NCI-H1417 treated with DMSO at 0.1 percent for 48 hours (cell line): ENCODE data around the gene P2RY11.

Experiments
- DNase-seq: peaks from one replicate; lab custom pipeline; 2025; lab: John Stamatoyannopoulos, UW

Gene P2RY11

DNA sequence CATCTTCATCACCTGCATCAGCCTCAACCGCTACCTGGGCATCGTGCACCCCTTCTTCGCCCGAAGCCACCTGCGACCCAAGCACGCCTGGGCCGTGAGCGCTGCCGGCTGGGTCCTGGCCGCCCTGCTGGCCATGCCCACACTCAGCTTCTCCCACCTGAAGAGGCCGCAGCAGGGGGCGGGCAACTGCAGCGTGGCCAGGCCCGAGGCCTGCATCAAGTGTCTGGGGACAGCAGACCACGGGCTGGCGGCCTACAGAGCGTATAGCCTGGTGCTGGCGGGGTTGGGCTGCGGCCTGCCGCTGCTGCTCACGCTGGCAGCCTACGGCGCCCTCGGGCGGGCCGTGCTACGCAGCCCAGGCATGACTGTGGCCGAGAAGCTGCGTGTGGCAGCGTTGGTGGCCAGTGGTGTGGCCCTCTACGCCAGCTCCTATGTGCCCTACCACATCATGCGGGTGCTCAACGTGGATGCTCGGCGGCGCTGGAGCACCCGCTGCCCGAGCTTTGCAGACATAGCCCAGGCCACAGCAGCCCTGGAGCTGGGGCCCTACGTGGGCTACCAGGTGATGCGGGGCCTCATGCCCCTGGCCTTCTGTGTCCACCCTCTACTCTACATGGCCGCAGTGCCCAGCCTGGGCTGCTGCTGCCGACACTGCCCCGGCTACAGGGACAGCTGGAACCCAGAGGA, 2.6 kb downstream of the P2RY11 start:
- DNase-seq: no peak

DNA sequence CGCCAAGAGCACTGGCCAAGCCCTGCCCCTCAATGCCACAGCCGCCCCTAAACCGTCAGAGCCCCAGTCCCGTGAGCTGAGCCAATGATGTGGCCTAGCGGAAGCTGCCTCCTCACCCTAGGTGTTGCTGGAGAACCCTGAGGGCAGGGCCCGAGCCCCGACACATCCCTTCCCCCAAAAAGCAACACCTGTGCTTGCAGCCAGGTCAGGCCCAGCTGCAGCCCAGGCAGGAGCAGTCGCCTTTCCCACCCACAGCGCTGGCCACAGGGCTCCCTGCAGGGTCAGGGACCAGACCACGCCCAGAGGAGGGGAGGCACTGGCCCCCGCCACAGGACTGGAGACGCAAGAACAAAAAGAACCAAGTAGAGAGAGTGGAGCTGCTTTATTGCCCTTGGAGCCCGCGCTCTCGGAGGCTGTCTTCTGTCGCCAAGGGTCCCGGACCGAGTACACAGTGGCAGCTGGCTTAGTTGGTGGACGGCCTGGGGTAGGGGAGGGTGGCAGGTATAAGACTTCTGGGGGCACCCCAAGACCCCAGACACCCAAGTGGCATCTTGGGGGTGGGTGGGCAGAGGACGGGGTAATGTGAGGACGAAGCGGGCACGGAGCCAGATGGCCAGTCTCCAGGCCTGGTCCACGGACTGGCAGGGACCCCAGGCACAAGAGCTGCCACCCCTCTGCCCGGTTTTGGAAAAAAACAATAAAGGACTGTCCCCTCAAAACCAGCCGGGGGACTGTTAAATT, 3.3 kb downstream of the P2RY11 start:
- DNase-seq: no peak

GRCh38 chr19:10115392-10116084, 4.0 kb downstream of the P2RY11 start:
- no peak for DNase-seq

GRCh38 chr19:10116085-10116865, 4.8 kb downstream of the P2RY11 start:
- DNase-seq: no peak

DNA sequence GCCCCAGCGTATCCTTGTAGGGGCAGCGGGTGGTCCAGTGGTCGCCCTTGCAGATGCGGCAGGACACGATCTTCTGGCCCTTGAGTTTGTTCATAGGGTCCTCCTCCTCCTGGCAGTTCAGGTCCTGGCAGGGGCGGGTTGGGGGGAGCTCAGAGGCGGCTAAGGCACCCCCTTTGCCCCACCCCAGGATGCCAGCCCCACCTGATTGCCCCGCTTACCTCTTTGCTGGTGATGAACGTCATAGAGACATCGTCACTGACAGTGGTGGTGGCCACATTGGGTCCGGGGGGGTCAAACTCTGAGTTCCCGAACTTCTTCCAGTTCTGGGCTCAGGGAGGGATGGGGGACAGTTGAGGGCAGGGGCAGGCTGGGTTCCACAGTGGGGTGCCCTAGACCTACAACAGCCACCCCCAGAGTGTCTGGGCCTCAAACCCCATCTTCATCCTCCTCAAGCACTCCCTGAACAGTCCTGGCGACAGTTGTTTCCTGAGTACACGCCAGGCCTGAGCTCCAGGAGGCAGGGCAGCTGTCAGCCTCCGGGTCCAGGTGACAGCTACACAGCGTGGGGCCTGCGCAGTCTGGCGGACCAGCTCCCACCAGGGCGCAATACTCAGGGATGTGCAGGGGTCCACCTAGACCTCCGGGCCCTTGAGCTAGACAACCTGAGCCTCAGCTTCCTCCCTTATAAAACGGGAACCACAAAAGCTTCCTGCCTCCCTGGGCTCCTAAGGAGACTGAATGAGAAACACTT, 5.5 kb downstream of the P2RY11 start:
- no peak for DNase-seq

GRCh38 chr19:10118960-10119359, 7.5 kb downstream of the P2RY11 start:
- no peak for DNase-seq

- no peak for DNase-seq
Measured at GRCh38 chr19:10120538-10121189, 9.2 kb downstream of the P2RY11 start.

DNA sequence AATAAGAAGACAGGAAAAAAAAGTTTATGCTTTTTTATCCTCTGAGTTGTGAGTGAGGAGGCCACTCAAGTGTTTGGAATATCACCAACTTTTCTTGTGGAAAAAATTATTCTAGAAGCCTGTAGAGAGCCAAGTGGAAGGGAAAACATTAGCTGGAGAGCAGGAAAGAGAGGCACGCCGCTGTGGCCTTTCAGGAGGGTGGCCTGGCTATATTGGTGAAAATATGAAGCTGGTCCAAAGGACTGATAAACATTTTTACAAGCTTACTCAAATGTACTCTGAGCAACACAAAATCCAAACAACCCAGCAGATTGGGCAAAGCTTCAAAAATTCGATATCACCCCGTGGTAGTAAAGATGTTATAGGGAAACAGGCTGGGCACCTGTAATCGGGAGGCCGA, 10.6 kb downstream of the P2RY11 start:
- no peak for DNase-seq

DNA sequence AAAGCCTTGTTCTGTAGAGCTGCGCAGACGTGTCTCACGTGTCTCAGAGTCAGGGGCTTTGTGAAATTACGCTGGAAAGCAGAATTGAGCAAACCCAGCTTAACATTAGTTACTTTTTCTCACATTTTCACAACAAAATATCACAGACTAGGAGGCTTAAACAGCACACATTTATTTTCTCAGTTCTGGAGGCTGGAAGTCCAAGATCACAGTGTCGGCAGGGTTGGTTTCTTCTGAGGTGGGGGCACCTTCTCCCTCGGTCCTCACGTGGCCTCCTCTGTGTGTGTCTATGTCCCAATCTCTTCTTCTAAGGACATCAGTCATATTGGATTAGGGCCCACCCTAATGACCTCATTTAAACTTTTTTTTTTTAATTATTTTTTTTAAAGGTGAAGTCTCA, 12.9 kb downstream of the P2RY11 start:
- no peak for DNase-seq

- no peak for DNase-seq
Measured at GRCh38 chr19:10126213-10126639, 14.7 kb downstream of the P2RY11 start.

GRCh38 chr19:10132905-10133304, 21.4 kb downstream of the P2RY11 start:
- DNase-seq: no peak

- no peak for DNase-seq
Measured at GRCh38 chr19:10133596-10133995, 22.1 kb downstream of the P2RY11 start.

DNA sequence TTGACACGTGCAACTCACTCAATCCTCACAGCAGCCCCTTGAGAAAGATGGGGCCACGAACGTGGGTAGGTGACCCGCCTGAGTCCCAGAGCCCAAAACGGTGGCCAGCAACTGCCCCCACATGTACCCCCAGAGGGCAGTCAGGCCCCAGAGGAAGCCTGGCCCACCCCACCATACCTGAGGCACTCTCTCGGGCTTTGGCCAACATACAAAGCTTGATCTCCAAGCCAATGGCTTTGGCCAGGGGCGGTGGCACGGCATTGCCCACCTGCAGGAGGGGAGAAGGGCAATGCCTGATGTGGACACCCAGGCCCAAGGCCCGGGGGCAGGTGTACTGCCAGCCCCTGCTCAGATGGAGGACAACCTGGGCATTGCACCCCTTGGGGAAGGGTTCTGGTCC, 22.5 kb downstream of the P2RY11 start:
- no peak for DNase-seq

DNA sequence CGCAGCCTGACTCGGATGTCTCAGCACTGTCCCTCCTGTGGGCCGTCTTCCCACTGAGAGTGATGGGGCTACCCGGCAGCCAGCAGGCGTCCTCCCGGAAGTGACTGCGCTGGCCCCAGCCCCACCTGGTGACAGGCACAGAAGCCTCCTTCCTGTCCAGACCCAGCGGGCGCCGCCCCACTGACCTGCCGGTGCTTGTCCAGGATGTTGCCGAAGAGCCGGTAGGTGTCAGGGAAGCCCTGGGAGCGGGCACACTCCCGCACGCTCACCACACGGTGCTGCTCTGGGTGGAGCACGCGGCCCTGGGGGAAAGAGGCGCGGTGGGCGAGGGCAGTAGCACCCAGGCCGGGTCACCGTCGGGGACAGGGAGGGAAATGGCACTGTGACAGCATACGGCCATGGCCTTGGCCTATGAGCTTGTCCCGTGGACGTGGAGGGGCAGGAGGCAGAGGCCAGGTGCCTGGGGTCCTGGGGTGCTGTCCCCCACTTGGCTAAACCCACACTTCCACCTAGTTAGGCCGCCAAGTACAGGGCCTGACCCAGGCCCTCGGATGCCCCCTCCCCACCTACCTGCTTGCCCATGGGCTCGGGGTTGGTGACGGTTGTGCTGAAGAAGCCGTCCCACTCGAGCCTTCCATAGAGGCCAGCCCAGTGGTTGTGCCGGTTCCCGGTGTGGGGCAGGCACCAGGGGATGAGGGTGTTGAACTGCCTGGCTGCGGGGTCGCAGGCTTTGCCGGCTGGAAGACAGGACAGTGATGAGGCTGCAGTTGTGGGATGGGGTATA, 24.2 kb downstream of the P2RY11 start:
- DNase-seq: no peak

DNA sequence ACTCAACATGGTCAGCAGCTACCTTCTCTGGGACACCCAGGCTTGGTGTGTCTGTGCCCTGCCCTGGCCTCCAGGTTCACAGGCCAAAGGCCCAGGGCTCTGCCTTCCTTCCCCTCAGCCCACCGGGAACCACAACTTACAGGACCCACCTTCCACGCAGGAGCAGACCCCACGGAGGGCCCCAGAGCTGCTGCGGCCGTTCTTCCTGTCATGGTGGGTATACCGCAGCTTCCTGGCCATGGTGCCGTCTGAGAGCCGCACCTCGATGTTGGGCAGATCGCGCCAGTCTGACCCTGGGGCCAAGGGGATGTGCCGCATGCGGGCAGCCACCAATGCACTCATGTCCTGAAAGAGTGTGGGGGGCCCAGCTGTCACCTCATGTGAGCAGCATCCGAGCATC, 25.4 kb downstream of the P2RY11 start:
- no peak for DNase-seq

DNA sequence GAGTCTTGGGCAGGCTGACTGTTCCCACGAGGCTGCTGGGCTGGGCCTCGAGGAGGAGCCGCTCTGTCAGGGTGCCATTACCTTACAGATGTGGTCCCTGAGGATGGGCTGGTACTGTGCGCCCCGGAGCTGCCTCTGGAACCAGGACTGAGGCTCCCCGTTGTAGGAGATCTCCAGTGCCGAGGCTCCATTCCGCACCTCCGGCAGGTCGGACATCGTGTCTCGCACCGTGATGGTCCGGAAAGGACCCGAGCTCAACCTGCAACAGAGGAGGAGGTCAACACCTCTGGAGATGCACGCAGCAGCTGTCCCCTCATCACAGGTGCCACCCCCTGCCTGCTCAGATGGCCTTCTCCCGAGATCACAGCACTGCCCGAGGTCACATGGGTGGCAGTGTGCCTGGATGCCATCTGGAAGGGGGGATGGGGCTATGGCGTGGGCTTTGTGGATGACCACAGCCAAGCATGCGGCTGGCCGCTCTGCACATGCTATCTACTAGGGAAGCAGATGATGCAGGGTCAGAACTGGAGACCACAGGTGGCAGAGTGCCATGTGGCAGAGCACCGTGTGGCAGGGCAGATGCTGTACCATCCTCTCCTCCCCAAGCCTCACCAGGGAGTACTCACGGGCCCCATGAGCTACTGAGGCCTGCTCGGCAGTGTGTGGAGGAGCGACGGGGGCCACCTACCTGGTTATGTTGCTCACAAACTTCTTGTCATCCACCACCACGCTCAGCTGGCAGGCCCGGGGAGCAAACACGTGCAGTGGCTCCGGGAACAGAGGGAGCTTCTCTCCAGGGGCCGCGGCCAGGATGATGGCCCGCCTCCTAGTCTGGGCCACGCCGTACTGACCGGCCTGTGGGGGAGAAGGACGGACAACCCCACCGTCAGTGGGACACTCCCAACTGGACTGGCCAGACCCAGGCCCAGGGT, 26.5 kb downstream of the P2RY11 start:
- DNase-seq: no peak

- DNase-seq: no peak
Measured at GRCh38 chr19:10138879-10139795, 27.6 kb downstream of the P2RY11 start.

DNA sequence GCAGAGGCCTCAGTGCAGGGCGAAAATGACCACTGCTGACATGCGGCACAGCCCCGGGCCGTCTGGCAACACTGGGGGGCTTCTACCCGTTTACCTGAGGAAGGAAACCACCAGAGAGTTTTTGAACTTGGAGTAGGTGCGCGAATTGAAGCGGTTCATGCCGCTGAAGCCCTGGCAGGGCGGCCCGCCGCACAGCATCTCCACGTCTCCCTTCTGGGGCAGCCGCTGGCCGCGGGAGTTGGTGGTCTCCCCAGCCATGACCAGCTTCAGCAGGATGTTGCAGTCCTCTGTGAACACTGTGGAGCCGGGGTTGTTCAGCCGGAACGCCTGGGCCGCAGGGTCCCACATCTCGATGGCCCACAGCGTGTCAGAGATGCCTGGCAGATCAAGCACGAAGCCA, 28.5 kb downstream of the P2RY11 start:
- DNase-seq: no peak
